ENCODE measurements around the gene HDC. TPM values are rescaled to one million over a fixed set of nuclear protein-coding genes. Genes with fewer than 3 reads are reported as not detected.

HDC gene, protein sequence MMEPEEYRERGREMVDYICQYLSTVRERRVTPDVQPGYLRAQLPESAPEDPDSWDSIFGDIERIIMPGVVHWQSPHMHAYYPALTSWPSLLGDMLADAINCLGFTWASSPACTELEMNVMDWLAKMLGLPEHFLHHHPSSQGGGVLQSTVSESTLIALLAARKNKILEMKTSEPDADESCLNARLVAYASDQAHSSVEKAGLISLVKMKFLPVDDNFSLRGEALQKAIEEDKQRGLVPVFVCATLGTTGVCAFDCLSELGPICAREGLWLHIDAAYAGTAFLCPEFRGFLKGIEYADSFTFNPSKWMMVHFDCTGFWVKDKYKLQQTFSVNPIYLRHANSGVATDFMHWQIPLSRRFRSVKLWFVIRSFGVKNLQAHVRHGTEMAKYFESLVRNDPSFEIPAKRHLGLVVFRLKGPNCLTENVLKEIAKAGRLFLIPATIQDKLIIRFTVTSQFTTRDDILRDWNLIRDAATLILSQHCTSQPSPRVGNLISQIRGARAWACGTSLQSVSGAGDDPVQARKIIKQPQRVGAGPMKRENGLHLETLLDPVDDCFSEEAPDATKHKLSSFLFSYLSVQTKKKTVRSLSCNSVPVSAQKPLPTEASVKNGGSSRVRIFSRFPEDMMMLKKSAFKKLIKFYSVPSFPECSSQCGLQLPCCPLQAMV
- 1 to 10 TPM in 1 of 2 donors, not detected in 1; 4.1 TPM for total RNA-seq

DNA sequence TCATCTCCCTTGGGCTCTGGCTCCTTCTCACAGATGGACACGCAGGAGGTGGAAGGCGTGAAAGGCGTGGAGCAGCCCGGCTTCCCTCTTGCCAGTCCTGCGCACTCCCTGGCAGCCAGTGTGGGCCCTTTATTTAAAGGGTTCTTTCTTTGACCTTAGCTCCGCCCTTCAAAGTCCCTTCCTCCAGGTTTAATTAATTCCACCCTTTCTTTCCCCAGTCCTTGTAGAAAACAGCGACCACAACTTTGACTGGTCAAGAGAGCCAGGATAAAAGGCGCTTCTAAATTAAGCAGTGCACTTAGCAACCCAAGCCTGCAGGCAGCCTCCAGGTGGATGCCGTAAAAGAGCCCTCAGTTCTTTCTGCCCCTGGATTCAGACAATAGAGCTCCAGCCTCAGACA, at the start of gene HDC:
TSS of gene HDC (minus strand) at position 107 of the 400 bp plus-strand sequence. CDS start at position 4, 103 bp downstream.
- intact Hi-C loops (cut with DNase I), result no loop called here
- H3K9me3 ChIP-seq, result no peaks in the 10 kb centered on the region
- DNase-seq (ENCODE audit: low spot score), result no peak
- no peak within 1 kb of the TSS for H3K27ac ChIP-seq
- WGBS, result 53% methylated on average over 9 of the region's 9 CpGs
- TF ChIP-seq POLR2AphosphoS5 (IDR thresholded peaks at IDR 0.05) (no peak), POLR2A (IDR thresholded peaks at IDR 0.05) (no peak)
- TF ChIP-seq, protein P1, sequence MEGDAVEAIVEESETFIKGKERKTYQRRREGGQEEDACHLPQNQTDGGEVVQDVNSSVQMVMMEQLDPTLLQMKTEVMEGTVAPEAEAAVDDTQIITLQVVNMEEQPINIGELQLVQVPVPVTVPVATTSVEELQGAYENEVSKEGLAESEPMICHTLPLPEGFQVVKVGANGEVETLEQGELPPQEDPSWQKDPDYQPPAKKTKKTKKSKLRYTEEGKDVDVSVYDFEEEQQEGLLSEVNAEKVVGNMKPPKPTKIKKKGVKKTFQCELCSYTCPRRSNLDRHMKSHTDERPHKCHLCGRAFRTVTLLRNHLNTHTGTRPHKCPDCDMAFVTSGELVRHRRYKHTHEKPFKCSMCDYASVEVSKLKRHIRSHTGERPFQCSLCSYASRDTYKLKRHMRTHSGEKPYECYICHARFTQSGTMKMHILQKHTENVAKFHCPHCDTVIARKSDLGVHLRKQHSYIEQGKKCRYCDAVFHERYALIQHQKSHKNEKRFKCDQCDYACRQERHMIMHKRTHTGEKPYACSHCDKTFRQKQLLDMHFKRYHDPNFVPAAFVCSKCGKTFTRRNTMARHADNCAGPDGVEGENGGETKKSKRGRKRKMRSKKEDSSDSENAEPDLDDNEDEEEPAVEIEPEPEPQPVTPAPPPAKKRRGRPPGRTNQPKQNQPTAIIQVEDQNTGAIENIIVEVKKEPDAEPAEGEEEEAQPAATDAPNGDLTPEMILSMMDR (IDR thresholded peaks at IDR 0.05), result no peak
- H3K27me3 ChIP-seq (replicated peaks; ENCODE audit: insufficient read depth), result no peaks in the 10 kb centered on the region
- H3K4me1 ChIP-seq (replicated peaks), result no peaks in the 10 kb centered on the region
- H3K4me3 ChIP-seq, result no peak within 1 kb of the TSS
- no peaks in the 10 kb centered on the region for H3K36me3 ChIP-seq

DNA sequence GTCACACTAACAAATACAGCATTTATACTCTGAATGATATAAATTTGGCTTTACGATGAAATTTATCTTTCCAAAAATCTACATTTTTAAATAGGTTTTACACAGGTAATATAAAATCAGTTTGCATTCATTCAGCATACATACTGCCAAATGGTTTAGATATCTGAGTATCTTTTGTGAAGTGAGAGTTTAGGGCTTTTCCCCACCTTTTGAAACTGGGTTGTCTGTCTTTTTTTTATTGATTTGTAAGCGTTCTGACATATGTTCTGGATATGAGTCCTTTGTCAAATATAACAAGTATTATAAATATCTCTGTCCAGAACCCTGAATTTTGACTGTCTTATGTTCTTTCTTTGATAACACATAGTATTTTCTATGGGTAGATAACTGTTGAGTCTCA, 47.1 kb upstream of the HDC start:
- 83% methylated on average over 2 of the region's 2 CpGs for WGBS
- no peak for TF ChIP-seq POLR2AphosphoS5 (IDR thresholded peaks at IDR 0.05)
- TF ChIP-seq, protein P1 (IDR thresholded peaks at IDR 0.05), result no peak
- no peak for TF ChIP-seq POLR2A (IDR thresholded peaks at IDR 0.05)
- no peaks in the 10 kb centered on the region for H3K9me3 ChIP-seq
- H3K4me3 ChIP-seq, result no peak overlapping the region
- intact Hi-C loops (cut with DNase I), result no loop called here
- no peak for DNase-seq (ENCODE audit: low spot score)
- H3K36me3 ChIP-seq, result no peaks in the 10 kb centered on the region
- H3K27ac ChIP-seq, result no peak overlapping the region
- H3K4me1 ChIP-seq (replicated peaks), result no peaks in the 10 kb centered on the region
- no peaks in the 10 kb centered on the region for H3K27me3 ChIP-seq (replicated peaks; ENCODE audit: insufficient read depth)

DNA sequence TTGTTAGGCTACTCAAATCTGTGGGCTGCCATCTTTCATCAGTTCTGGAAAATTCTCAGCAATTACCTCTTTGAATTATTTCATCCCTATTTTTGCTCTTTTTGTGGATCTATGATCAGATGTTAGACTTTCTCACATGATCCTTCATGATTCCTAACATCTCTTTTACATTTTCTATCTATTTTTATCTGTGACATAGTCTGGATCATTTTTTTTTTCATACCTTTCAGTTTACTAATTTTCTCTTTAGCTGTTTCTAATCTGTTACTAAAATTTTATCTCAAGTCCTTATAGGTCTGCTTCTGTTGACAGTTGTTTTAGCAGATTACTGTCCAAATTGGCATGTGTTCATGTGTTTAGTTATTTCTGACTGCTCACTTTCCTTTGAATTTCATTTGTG, 42.3 kb upstream of the HDC start:
- no peaks in the 10 kb centered on the region for H3K9me3 ChIP-seq
- H3K4me1 ChIP-seq (replicated peaks), result no peaks in the 10 kb centered on the region
- intact Hi-C loops (cut with DNase I), result no loop called here
- no peak overlapping the region for H3K4me3 ChIP-seq
- no peak for TF ChIP-seq POLR2A (IDR thresholded peaks at IDR 0.05)
- no peak for TF ChIP-seq POLR2AphosphoS5 (IDR thresholded peaks at IDR 0.05)
- TF ChIP-seq, protein P1 (IDR thresholded peaks at IDR 0.05), result no peak
- H3K36me3 ChIP-seq, result no peaks in the 10 kb centered on the region
- H3K27me3 ChIP-seq (replicated peaks; ENCODE audit: insufficient read depth), result no peaks in the 10 kb centered on the region
- no peak overlapping the region for H3K27ac ChIP-seq
- no peak for DNase-seq (ENCODE audit: low spot score)

DNA sequence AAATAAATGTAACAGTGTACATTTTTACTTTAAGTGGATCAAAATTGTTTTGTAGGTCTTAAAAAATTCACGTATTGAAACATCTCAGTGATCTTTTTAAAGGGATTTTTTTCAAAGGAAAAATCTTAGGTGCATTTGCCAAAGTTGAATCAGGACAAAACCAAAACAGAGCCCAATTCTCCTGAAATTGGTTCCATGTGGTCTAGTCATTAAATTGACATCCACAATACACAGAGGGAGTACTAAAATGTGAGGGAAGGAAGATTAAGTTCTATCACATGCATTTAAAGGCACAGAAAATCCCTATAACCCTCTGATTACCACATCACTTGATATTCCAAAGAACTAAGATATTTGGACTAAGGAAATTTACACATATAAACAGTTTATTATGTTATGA, 39.3 kb upstream of the HDC start:
- no peaks in the 10 kb centered on the region for H3K27me3 ChIP-seq (replicated peaks; ENCODE audit: insufficient read depth)
- 67% methylated on average over 1 of the region's 1 CpG for WGBS
- intact Hi-C loops (cut with DNase I), result no loop called here
- no peak overlapping the region for H3K27ac ChIP-seq
- no peak overlapping the region for H3K4me3 ChIP-seq
- TF ChIP-seq POLR2A (IDR thresholded peaks at IDR 0.05), result no peak
- no peak for TF ChIP-seq POLR2AphosphoS5 (IDR thresholded peaks at IDR 0.05)
- TF ChIP-seq, protein P1 (IDR thresholded peaks at IDR 0.05), result no peak
- no peaks in the 10 kb centered on the region for H3K9me3 ChIP-seq
- H3K36me3 ChIP-seq, result no peaks in the 10 kb centered on the region
- no peak for DNase-seq (ENCODE audit: low spot score)
- no peaks in the 10 kb centered on the region for H3K4me1 ChIP-seq (replicated peaks)

Measured in prostate gland (tissue), 2 donors.